Body of pancreas (tissue), 4 donors: ENCODE data around the gene TTC28. TPM values are rescaled to one million over a fixed set of nuclear protein-coding genes. Genes with fewer than 3 reads are reported as not detected.

Experiments
- ATAC-seq: fragments of 150-250 bp; one replicate; pipeline ENCODE4 v1.9.1; 2016
- DNase-seq, 4 donors: peaks; one replicate each; pipeline ENCODE4 v3.0.0-alpha.2; 2019
- H3K27ac ChIP-seq, 4 donors: fragments of 200-600 bp; sonication (generic); 1 replicate in 3 of 4; 2 replicates in 1 of 4; pipeline versions ENCODE4 v1.5.1 to v1.6.1; 2016 to 2019; ENCODE audit warnings: mild to moderate bottlenecking in 1 of 4, mixed read lengths in 1 of 4, moderate library complexity in 1 of 4
- H3K27me3 ChIP-seq, 2 donors: fragments of 200-600 bp; sonication (generic); one replicate each; pipeline ENCODE4 v1.6.0; 2016; ENCODE audit warnings: mild to moderate bottlenecking in 1 of 2
- H3K36me3 ChIP-seq, 2 donors: fragments of 200-600 bp; sonication (generic); replicated peaks in 1 of 2; 2 replicates each; pipeline ENCODE4 v1.5.1; 2016; ENCODE audit warnings: low read depth in 2 of 2; ENCODE audit not compliant: insufficient read depth in 1 of 2
- H3K4me1 ChIP-seq: fragments of 200-600 bp; sonication (generic); one replicate; pipeline ENCODE4 v1.6.0; 2016
- H3K4me3 ChIP-seq, 2 donors: fragments of 200-600 bp; sonication (generic); 1 replicate in 1 of 2; 2 replicates in 1 of 2; pipeline ENCODE4 v1.5.1; 2016 to 2019
- H3K9me3 ChIP-seq, 3 donors: fragments of 200-600 bp; sonication (generic); 1 replicate in 2 of 3; 2 replicates in 1 of 3; pipeline ENCODE4 v1.5.1; 2016
- POLR2A ChIP-seq, 3 donors: fragments of 450-650 bp; IDR thresholded peaks; one replicate each; pipeline ENCODE4 v1.6.1; 2016; ENCODE audit warnings: antibody characterized with exemption in 3 of 3, mild to moderate bottlenecking in 2 of 3
- WGBS, 2 donors: methylation state at CpG; one replicate each; pipeline ENCODE4 v1.1.5; 2017; 5-methylcytosine and 5-hydroxymethylcytosine counted together
- intact Hi-C: fragments of 100-400 bp; cut with DNase I; formaldehyde crosslinking; loops from one replicate; pipeline ENCODE4 v1.15.1; 2023
- total RNA-seq, 2 donors: library from RNA; depleted of rRNA; stranded (reverse); fragments of >200 nt; gene quantifications; one replicate each; pipeline ENCODE4 v1.1.0, GENCODE V29; 2016
- TF ChIP-seq, protein P1 (sequence below), 7 experiments: fragments of 450-650 bp in 4 of 7; fragments of 200-600 bp in 3 of 7; sonication (generic) in 3 of 7; IDR thresholded peaks; one replicate each; pipeline ENCODE4 v1.5.1; 2016 to 2019; ENCODE audit warnings: antibody characterized with exemption in 7 of 7

The TTC28 gene
- total RNA-seq, 2 donors from 2014 or later = 21.0 to 87.3 TPM

DNA sequence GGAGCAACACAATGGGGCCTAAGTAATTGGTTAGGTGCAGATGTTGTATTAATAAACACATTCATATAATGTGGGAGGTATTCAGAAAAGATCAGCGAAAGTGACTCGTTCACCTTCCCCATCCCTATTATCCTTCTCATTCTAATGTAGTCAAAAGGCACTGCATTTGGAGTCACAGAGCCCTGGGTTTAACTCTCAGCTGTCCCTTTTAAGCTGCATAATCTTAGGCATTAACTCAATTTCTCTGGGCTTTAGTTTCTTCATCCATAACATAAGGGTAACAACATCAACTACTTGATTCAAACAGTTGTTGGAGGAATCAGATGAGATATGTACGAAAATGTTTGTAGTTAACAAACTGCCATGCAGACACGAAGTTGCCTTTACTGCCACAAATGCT, 573.0 kb downstream of the TTC28 start:
- Histone ChIP-seq H3K27me3 (no peaks in the 10 kb centered on the region), H3K36me3 (no peaks in the 10 kb centered on the region), H3K4me1 (peaks cover 3% of the 10 kb centered on the region), H3K27ac (no peak overlapping the region), H3K9me3 (no peaks in the 10 kb centered on the region), H3K4me3 (no peak overlapping the region)
- TF ChIP-seq, protein P1, sequence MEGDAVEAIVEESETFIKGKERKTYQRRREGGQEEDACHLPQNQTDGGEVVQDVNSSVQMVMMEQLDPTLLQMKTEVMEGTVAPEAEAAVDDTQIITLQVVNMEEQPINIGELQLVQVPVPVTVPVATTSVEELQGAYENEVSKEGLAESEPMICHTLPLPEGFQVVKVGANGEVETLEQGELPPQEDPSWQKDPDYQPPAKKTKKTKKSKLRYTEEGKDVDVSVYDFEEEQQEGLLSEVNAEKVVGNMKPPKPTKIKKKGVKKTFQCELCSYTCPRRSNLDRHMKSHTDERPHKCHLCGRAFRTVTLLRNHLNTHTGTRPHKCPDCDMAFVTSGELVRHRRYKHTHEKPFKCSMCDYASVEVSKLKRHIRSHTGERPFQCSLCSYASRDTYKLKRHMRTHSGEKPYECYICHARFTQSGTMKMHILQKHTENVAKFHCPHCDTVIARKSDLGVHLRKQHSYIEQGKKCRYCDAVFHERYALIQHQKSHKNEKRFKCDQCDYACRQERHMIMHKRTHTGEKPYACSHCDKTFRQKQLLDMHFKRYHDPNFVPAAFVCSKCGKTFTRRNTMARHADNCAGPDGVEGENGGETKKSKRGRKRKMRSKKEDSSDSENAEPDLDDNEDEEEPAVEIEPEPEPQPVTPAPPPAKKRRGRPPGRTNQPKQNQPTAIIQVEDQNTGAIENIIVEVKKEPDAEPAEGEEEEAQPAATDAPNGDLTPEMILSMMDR (IDR thresholded peaks at IDR 0.05) = no peak
- TF ChIP-seq POLR2A (IDR thresholded peaks at IDR 0.05) = no peak
- 91 to 92% methylated on average over 4 of the region's 4 CpGs for WGBS, 2 donors
- ATAC-seq (no peak), DNase-seq (no peak)
- intact Hi-C loops = no loop called here

DNA sequence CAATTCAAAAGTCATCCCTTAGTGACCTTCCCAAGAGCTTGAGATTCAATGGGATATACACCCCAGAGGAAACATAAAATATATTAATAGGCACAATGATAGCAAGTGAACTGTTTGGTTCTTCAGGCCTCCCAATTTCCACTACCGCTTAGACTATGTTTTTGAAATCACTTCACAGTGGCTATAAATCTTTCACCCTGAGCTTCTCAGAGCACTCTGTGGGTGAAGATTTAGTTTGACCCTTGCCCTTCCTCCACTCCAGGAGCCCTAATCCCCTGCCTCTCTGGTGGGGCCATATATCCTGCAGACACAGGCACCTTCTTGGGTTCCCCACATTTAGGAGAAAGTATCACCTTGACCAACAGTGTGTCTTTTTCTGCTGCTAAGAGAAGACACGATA, 573.7 kb downstream of the TTC28 start:
- no peak overlapping the region for H3K27ac ChIP-seq
- H3K27me3 ChIP-seq = no peaks in the 10 kb centered on the region
- no peaks in the 10 kb centered on the region for H3K4me1 ChIP-seq
- no peak overlapping the region for H3K4me3 ChIP-seq
- TF ChIP-seq POLR2A (IDR thresholded peaks at IDR 0.05) = no peak
- TF ChIP-seq, protein P1 (IDR thresholded peaks at IDR 0.05) = no peak
- no peaks in the 10 kb centered on the region for H3K36me3 ChIP-seq
- DNase-seq (no peak), ATAC-seq (no peak)
- no peaks in the 10 kb centered on the region for H3K9me3 ChIP-seq
- intact Hi-C loops = no loop called here
- 94 to 95% methylated on average over 2 of the region's 2 CpGs for WGBS, 2 donors

DNA sequence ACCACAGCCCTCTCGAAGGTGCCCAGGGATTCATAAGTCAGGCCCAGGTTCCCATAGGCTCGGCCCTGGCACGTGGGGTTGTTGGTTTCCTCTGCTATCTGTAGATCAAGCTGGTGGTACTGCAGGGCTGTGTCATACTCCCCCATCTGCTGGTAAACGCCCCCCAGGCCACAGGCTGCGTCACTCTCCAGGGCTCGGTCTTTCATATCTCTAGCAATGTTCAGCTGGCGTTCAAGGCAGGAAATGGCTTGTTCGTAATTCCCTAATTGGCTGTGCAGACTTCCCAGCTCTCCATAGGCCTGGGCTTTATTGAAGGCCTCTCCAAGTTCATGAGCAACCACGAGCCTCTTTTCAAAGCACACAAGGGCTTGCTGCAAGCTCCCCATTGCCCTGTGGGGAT, 574.2 kb downstream of the TTC28 start:
- Histone ChIP-seq H3K4me3 (no peak overlapping the region), H3K27me3 (no peaks in the 10 kb centered on the region), H3K9me3 (no peaks in the 10 kb centered on the region), H3K36me3 (no peaks in the 10 kb centered on the region), H3K27ac (no peak overlapping the region), H3K4me1 (no peaks in the 10 kb centered on the region)
- ATAC-seq (no peak), DNase-seq (no peak)
- TF ChIP-seq POLR2A (IDR thresholded peaks at IDR 0.05) = no peak
- TF ChIP-seq, protein P1 (IDR thresholded peaks at IDR 0.05) = no peak
- intact Hi-C loops = no loop called here
- WGBS, 2 donors = 87 to 91% methylated on average over 8 to 9 of the region's 9 CpGs

DNA sequence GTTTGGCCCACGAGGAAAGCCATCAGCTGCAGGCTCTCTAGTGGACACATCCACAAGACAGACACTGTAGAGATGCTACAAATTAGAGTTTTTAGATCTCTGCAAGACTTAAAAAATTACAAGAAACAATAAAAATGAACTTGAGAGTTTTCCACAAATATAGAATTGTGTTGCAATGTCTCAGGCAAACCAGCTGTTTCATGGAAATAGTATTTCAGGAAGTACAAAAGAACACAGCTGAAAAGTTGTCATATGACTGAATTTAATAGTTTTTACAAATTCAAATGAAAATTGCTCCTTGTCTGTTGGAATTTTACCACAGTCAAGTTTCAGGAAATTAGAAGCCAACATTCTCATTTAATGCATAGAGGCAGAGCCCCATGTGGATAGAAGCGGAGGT, 576.0 kb downstream of the TTC28 start:
- ATAC-seq = no peak
- WGBS, 2 donors = 84 to 88% methylated on average over 2 of the region's 2 CpGs
- Histone ChIP-seq H3K27ac (no peak overlapping the region), H3K9me3 (no peaks in the 10 kb centered on the region), H3K27me3 (no peaks in the 10 kb centered on the region), H3K4me3 (no peak overlapping the region), H3K4me1 (no peaks in the 10 kb centered on the region), H3K36me3 (peaks cover 0 to 3% of the 10 kb centered on the region in 2 donors)
- intact Hi-C loops = no loop called here
- DNase-seq = no peak
- TF ChIP-seq POLR2A (IDR thresholded peaks at IDR 0.05) = no peak
- TF ChIP-seq, protein P1 (IDR thresholded peaks at IDR 0.05) = no peak

DNA sequence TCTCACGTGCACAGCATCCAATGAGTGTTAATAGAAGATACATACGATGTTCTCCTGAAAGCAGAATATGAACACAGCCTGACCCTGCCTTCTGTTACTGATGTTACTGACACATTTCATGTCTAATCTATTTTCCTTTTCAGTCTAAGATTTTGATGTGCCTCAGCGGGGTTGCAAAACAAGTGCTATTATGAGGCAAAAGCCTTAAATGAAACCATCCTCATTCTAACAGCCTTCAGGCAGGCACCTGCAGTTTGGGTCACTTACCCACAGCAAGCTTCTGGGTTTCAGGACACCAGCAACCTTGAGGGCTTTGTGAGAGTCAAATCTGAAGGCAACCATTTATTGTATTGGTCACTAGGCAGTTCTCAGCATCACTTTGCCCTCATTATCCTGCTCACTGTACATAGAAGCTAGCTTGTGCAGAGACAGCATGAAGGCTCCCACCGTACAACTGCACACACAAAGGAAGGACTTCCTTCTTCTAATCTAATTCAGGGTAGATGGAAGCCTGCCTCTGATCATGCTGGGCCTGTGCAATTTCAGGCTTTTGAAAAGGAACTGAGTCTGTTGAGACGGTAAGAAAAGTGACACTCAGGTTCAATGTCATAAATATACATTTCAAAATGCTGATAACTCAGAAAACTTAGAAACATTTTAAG, 577.4 kb downstream of the TTC28 start:
- no peak for ATAC-seq
- WGBS, 2 donors = 82 to 85% methylated on average over 5 of the region's 5 CpGs
- intact Hi-C loops = no loop called here

More for the DNA sequence above, 577.4 kb downstream of the TTC28 start:
- Histone ChIP-seq H3K27ac (no peak overlapping the region), H3K27me3 (no peaks in the 10 kb centered on the region), H3K36me3 (peaks cover 0 to 3% of the 10 kb centered on the region in 2 donors), H3K9me3 (no peaks in the 10 kb centered on the region), H3K4me3 (no peak overlapping the region), H3K4me1 (no peaks in the 10 kb centered on the region)
- TF ChIP-seq, protein P1 (IDR thresholded peaks at IDR 0.05) = no peak
- TF ChIP-seq POLR2A (IDR thresholded peaks at IDR 0.05) = no peak
- no peak for DNase-seq
